ENCODE results near the gene SLC43A3. TPM values are rescaled to one million over a fixed set of nuclear protein-coding genes. Genes with fewer than 3 reads are reported as not detected.
"Not testable (repeated sequence)": the region's sequence is repeated elsewhere in the genome, so short reads cannot be mapped to it uniquely, and the experiment has no call there.

SLC43A3 gene
- total and polyA plus RNA-seq, 2 donors (not counting 3 experiments of a cell fraction or from before 2014, with no cell fraction given) = 68.9 to 104 TPM

GRCh38 chr11:57446055-57446454 is 19.1 kb upstream of the SLC43A3 start:
- DNase-seq (ENCODE audit: low read depth, low spot score) = no peak
- POLR2A ChIA-PET = no interaction called here
- dilution Hi-C loops (cut with MboI; ENCODE audit: extremely low pct_ligation_motif_present, low sequenced_read_pairs) = no loop called here

GRCh38 chr11:57445122-57445394 is 18.1 kb upstream of the SLC43A3 start:
- H3K36me3 ChIP-seq (ENCODE audit: control insufficient read depth in 2 of 2, extremely low read depth in 1 of 2, insufficient read depth in 2 of 2, low read length in 2 of 2); dilution Hi-C loops (cut with MboI; ENCODE audit: extremely low pct_ligation_motif_present, low sequenced_read_pairs); H3K9me3 ChIP-seq (replicated peaks; ENCODE audit: control insufficient read depth, insufficient read depth, low read length); FAIRE-seq; BruUV-seq (replicated peaks); POLR2A ChIA-PET; DNase-seq (ENCODE audit: low read depth, low spot score); H3K4me2 ChIP-seq (ENCODE audit: insufficient read depth, low read length); H3K79me2 ChIP-seq (ENCODE audit: control insufficient read depth, insufficient read depth, low read length); H3K4me3 ChIP-seq (replicated peaks in 1 of 3; ENCODE audit: insufficient read depth in 1 of 3, low read depth in 1 of 3, low read length in 3 of 3); intact Hi-C loops (cut with micrococcal nuclease); H4K20me1 ChIP-seq (replicated peaks; ENCODE audit: control insufficient read depth, extremely low read depth, insufficient read depth, low read length); H3K27me3 ChIP-seq (ENCODE audit: control insufficient read depth in 2 of 2, insufficient read depth in 2 of 2, low read length in 2 of 2); H3K4me1 ChIP-seq (ENCODE audit: control insufficient read depth, extremely low read depth, insufficient read depth, low read length); H3K9me1 ChIP-seq (replicated peaks; ENCODE audit: control insufficient read depth, extremely low read depth, insufficient read depth, low read length); H3K9ac ChIP-seq (replicated peaks; ENCODE audit: extremely low read depth, insufficient read depth, low read length); H2AFZ ChIP-seq (ENCODE audit: low read depth, low read length); H3K27ac ChIP-seq (ENCODE audit: insufficient read depth, low read depth, low read length): not testable (repeated sequence)
- CTCF ChIA-PET = interaction anchor here (2.0 kb wide), 1 partner anchor 13 kb away, joined by 9 read pairs; no protein-coding TSS in a partner anchor

More at GRCh38 chr11:57446055-57446454, 19.1 kb upstream of the SLC43A3 start:
- intact Hi-C loops (cut with micrococcal nuclease) = no loop called here
- Histone ChIP-seq H3K9me3 (replicated peaks; ENCODE audit: control insufficient read depth, insufficient read depth, low read length) (no peaks in the 10 kb centered on the region), H4K20me1 (replicated peaks; ENCODE audit: control insufficient read depth, extremely low read depth, insufficient read depth, low read length) (no peaks in the 10 kb centered on the region), H3K4me1 (ENCODE audit: control insufficient read depth, extremely low read depth, insufficient read depth, low read length) (no peaks in the 10 kb centered on the region), H3K36me3 (ENCODE audit: control insufficient read depth in 2 of 2, extremely low read depth in 1 of 2, insufficient read depth in 2 of 2, low read length in 2 of 2) (no peaks in the 10 kb centered on the region), H3K27me3 (ENCODE audit: control insufficient read depth in 2 of 2, insufficient read depth in 2 of 2, low read length in 2 of 2) (peaks cover 0 to 6% of the 10 kb centered on the region in 2 experiments), H2AFZ (ENCODE audit: low read depth, low read length) (no peak overlapping the region), H3K27ac (ENCODE audit: insufficient read depth, low read depth, low read length) (no peak overlapping the region), H3K4me2 (ENCODE audit: insufficient read depth, low read length) (no peak overlapping the region), H3K4me3 (replicated peaks in 1 of 3; ENCODE audit: insufficient read depth in 1 of 3, low read depth in 1 of 3, low read length in 3 of 3) (no peak overlapping the region), H3K79me2 (ENCODE audit: control insufficient read depth, insufficient read depth, low read length) (no peaks in the 10 kb centered on the region), H3K9ac (replicated peaks; ENCODE audit: extremely low read depth, insufficient read depth, low read length) (no peak overlapping the region), H3K9me1 (replicated peaks; ENCODE audit: control insufficient read depth, extremely low read depth, insufficient read depth, low read length) (no peaks in the 10 kb centered on the region)
- FAIRE-seq = no peak
- no peak for TF ChIP-seq GATA2 (IDR thresholded peaks at IDR 0.05; ENCODE audit: insufficient read depth, insufficient read length, low read depth, low read length)
- TF ChIP-seq MYC (IDR thresholded peaks at IDR 0.05; ENCODE audit: low read depth, low read length) = no peak
- no peak for TF ChIP-seq MAX (IDR thresholded peaks at IDR 0.05; ENCODE audit: insufficient read depth, insufficient read length)
- TF ChIP-seq FOS (IDR thresholded peaks at IDR 0.05; ENCODE audit: borderline replicate concordance, insufficient read depth, low read length) = no peak
- no peak for TF ChIP-seq JUN (IDR thresholded peaks at IDR 0.05; ENCODE audit: borderline replicate concordance, insufficient read depth, insufficient read length, low read depth)
- TF ChIP-seq POLR2A (IDR thresholded peaks at IDR 0.05; ENCODE audit: low read depth, low read length) = no peak
- no peak for TF ChIP-seq CTCF (IDR thresholded peaks at IDR 0.05; ENCODE audit: extremely low read depth in 1 of 2, insufficient read depth in 1 of 2, low read depth in 1 of 2, low read length in 2 of 2)
- TF ChIP-seq POLR2AphosphoS5 (IDR thresholded peaks at IDR 0.05; ENCODE audit: insufficient read depth, low read depth, low read length) = no peak
- TF ChIP-seq EZH2 (IDR thresholded peaks at IDR 0.05; ENCODE audit: borderline replicate concordance, low read depth, low read length, severe bottlenecking) = no peak
- no TSS peak for BruUV-seq (replicated peaks)
- CTCF ChIA-PET = interaction anchor here (1.1 to 2.0 kb wide), 3 partner anchors 12 to 93 kb away, joined by 3 to 9 read pairs (median 3); partner anchors contain the start of gene RTN4RL2
